Measurements from ENCODE around the gene FBXL13.
A peak's percentile ranks its signal among the peaks of the same experiment; 100 is the strongest.
"Not testable (repeated sequence)": the region's sequence is repeated elsewhere in the genome, so short reads cannot be mapped to it uniquely, and the experiment has no call there.

Gene FBXL13

GRCh38 chr7:103074519-103075336 lies at the start of gene FBXL13, which contains the start of gene ARMC10:
Gene FBXL13 (minus strand): TSS chr7:103074796.
Gene ARMC10 (plus strand): TSS chr7:103075140. CDS start chr7:103075273, 133 bp downstream.
- DNase-seq, result peak; percentile 92

GRCh38 chr7:103123529-103123928 lies 48.9 kb upstream of the FBXL13 start:
- DNase-seq, result no peak

- DNase-seq, result no peak
Observed at GRCh38 chr7:103121641-103122040, 47.0 kb upstream of the FBXL13 start.

GRCh38 chr7:103120362-103120761 lies 45.8 kb upstream of the FBXL13 start:
- no peak for DNase-seq

GRCh38 chr7:103119791-103120291 lies 45.2 kb upstream of the FBXL13 start:
- no peak for DNase-seq

GRCh38 chr7:103117465-103117864 lies 42.9 kb upstream of the FBXL13 start:
- DNase-seq, result no peak

GRCh38 chr7:103116991-103117390 lies 42.4 kb upstream of the FBXL13 start:
- DNase-seq, result no peak

GRCh38 chr7:103116511-103116910 lies 41.9 kb upstream of the FBXL13 start:
- no peak for DNase-seq

GRCh38 chr7:103115771-103116170 lies 41.2 kb upstream of the FBXL13 start:
- no peak for DNase-seq

- no peak for DNase-seq
Observed at GRCh38 chr7:103114576-103115008, 40.0 kb upstream of the FBXL13 start.

GRCh38 chr7:103113164-103113563 lies 38.6 kb upstream of the FBXL13 start:
- no peak for DNase-seq

- DNase-seq, result not testable (repeated sequence)
Observed at GRCh38 chr7:103106703-103107070, 32.1 kb upstream of the FBXL13 start.

GRCh38 chr7:103106005-103106702 lies 31.6 kb upstream of the FBXL13 start:
- no peak for DNase-seq

GRCh38 chr7:103101543-103101942 lies 26.9 kb upstream of the FBXL13 start:
- DNase-seq, result no peak

GRCh38 chr7:103100348-103100747 lies 25.8 kb upstream of the FBXL13 start:
- no peak for DNase-seq

GRCh38 chr7:103097041-103097440 lies 22.4 kb upstream of the FBXL13 start:
- DNase-seq, result no peak

GRCh38 chr7:103095558-103095957 lies 21.0 kb upstream of the FBXL13 start:
- DNase-seq, result not testable (repeated sequence)

- no peak for DNase-seq
Observed at GRCh38 chr7:103094102-103094501, 19.5 kb upstream of the FBXL13 start.

- no peak for DNase-seq
Observed at GRCh38 chr7:103093429-103093828, 18.8 kb upstream of the FBXL13 start.

- DNase-seq, result not testable (repeated sequence)
Observed at GRCh38 chr7:103092321-103092720, 17.7 kb upstream of the FBXL13 start.

GRCh38 chr7:103083210-103083609 lies 8.6 kb upstream of the FBXL13 start:
- no peak for DNase-seq

- DNase-seq, result no peak
Observed at GRCh38 chr7:103082497-103082896, 7.9 kb upstream of the FBXL13 start.

- no peak for DNase-seq
Observed at GRCh38 chr7:103080923-103081322, 6.3 kb upstream of the FBXL13 start.

- no peak for DNase-seq
Observed at GRCh38 chr7:103079836-103080235, 5.2 kb upstream of the FBXL13 start.

Data from NCI-H774 (cell line).